Measurements from ENCODE around the gene MFF. TPM values are rescaled to one million over a fixed set of nuclear protein-coding genes. Genes with fewer than 3 reads are reported as not detected.

The MFF gene
- total and polyA plus RNA-seq, 2 of the 8 experiments (the other 6 are each of a cell fraction or from before 2014, with no cell fraction given), result 36.2 to 86.8 TPM

DNA sequence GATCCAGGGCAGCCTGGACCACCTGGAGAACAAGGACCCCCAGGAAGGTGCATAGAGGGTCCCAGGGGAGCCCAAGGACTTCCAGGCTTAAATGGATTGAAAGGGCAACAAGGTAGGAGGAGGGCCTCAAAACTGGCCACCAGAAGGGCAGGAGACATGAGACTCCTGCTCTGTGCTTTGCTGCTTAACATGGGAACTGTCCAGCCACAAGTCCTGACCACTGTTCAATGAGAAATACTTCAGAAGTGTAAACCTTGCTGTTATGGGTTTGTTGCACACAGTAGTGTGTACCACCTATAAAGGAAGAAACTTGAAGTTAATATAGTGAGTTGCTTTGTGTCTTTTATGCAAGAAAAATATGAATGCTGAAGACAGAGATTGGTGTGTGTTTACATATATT lies 44.2 kb upstream of the MFF start:
- no peak overlapping the region for H2AK5ac ChIP-seq (ENCODE audit: low read depth, low read length)
- H3K18ac ChIP-seq (ENCODE audit: extremely low read depth, low read length), result no peak overlapping the region
- no peaks in the 10 kb centered on the region for H3K9me3 ChIP-seq (ENCODE audit: insufficient read depth in 2 of 2, low read depth in 1 of 2, low read length in 1 of 2)
- H3K23me2 ChIP-seq (ENCODE audit: low read depth, low read length), result no peaks in the 10 kb centered on the region
- no peak overlapping the region for H2BK15ac ChIP-seq (ENCODE audit: low read length)
- H3K4me1 ChIP-seq (replicated peaks in 1 of 4; ENCODE audit: control insufficient read depth in 3 of 4, insufficient read depth in 4 of 4, low read length in 3 of 4), result no peaks in the 10 kb centered on the region; a peak in 1 of 7 replicates
- H3K79me1 ChIP-seq (ENCODE audit: low read depth, low read length), result no peaks in the 10 kb centered on the region
- no peak overlapping the region for H2BK12ac ChIP-seq (ENCODE audit: low read depth, low read length)
- H2BK120ac ChIP-seq (replicated peaks; ENCODE audit: low read depth, low read length), result no peak overlapping the region
- no peak overlapping the region for H2BK5ac ChIP-seq (ENCODE audit: low read depth, low read length)
- CTCF ChIA-PET (ENCODE audit: partially characterized antibody), result interaction anchor here (1.2 kb wide), 1 partner anchor 152 kb away, joined by 3 read pairs; no protein-coding TSS in a partner anchor
- no peaks in the 10 kb centered on the region for H3K79me2 ChIP-seq (ENCODE audit: control insufficient read depth in 1 of 2, insufficient read depth in 2 of 2, low read length in 2 of 2)
- no peak overlapping the region for H3K4ac ChIP-seq (replicated peaks; ENCODE audit: insufficient read length, low read depth, low read length)
- H4K5ac ChIP-seq (ENCODE audit: insufficient read length, low read depth, low read length), result no peak overlapping the region
- POLR2A ChIA-PET (ENCODE audit: partially characterized antibody), result no interaction called here
- H3K27ac ChIP-seq (ENCODE audit: low read depth, low read length), result no peak overlapping the region
- no peak overlapping the region for H3K4me3 ChIP-seq (ENCODE audit: extremely low read depth in 1 of 4, insufficient read depth in 2 of 4, low read depth in 3 of 4, low read length in 4 of 4)
- no peaks in the 10 kb centered on the region for H3K27me3 ChIP-seq (replicated peaks in 1 of 4; ENCODE audit: control insufficient read depth in 3 of 4, extremely low read depth in 1 of 4, insufficient read depth in 3 of 4, low read length in 3 of 4)
- no peaks in the 10 kb centered on the region for H3K36me3 ChIP-seq (ENCODE audit: control insufficient read depth in 2 of 4, insufficient read depth in 4 of 4, low read length in 3 of 4)
- no peak overlapping the region for H2AFZ ChIP-seq (ENCODE audit: low read length)
- H4K20me1 ChIP-seq (replicated peaks in 1 of 2; ENCODE audit: control insufficient read depth in 1 of 2, insufficient read depth in 2 of 2, low read length in 2 of 2), result no peaks in the 10 kb centered on the region
- H3K4me2 ChIP-seq (ENCODE audit: insufficient read depth in 1 of 2, low read depth in 2 of 2, low read length in 2 of 2), result no peak overlapping the region
- no peak overlapping the region for H3K56ac ChIP-seq (replicated peaks; ENCODE audit: insufficient read length, low read depth, low read length)
- H3K14ac ChIP-seq (ENCODE audit: insufficient read length), result no peak overlapping the region
- no peak overlapping the region for H3K9ac ChIP-seq (replicated peaks in 1 of 4; ENCODE audit: extremely low read depth in 1 of 4, low read depth in 3 of 4, low read length in 3 of 4)
- DNase-seq (ENCODE audit: low read depth in 1 of 2, low spot score in 2 of 2), result no peak
- no peak for FAIRE-seq
- no peak overlapping the region for H2BK20ac ChIP-seq (ENCODE audit: low read length)
- H3K23ac ChIP-seq (ENCODE audit: insufficient read length), result no peak overlapping the region
- no peak overlapping the region for H4K8ac ChIP-seq (ENCODE audit: extremely low read depth, insufficient read depth, low read length)
- no peak overlapping the region for H4K91ac ChIP-seq (replicated peaks; ENCODE audit: insufficient read length, low read length)
- TF ChIP-seq MAX (IDR thresholded peaks at IDR 0.05) (no peak), PHF8 (conservative IDR thresholded peaks at IDR 0.05; ENCODE audit: low read depth, low read length) (no peak)
- TF ChIP-seq, protein P1, sequence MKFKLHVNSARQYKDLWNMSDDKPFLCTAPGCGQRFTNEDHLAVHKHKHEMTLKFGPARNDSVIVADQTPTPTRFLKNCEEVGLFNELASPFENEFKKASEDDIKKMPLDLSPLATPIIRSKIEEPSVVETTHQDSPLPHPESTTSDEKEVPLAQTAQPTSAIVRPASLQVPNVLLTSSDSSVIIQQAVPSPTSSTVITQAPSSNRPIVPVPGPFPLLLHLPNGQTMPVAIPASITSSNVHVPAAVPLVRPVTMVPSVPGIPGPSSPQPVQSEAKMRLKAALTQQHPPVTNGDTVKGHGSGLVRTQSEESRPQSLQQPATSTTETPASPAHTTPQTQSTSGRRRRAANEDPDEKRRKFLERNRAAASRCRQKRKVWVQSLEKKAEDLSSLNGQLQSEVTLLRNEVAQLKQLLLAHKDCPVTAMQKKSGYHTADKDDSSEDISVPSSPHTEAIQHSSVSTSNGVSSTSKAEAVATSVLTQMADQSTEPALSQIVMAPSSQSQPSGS (IDR thresholded peaks at IDR 0.05; ENCODE audit: low read length), result no peak

Measured in H1 (cell line).